Muscle of arm (tissue), 12 donors: ENCODE results near the gene ASCC3. TPM values are rescaled to one million over a fixed set of nuclear protein-coding genes. Genes with fewer than 3 reads are reported as not detected.

Experiments
- DNase-seq: peaks from one replicate; pipeline ENCODE4 v3.0.0-alpha.2; 2013
- polyA plus RNA-seq, 12 donors: library from polyadenylated mRNA; unstranded; fragments of 120-200 nt; gene quantifications; one replicate each; pipeline ENCODE4 v1.2.1, GENCODE V29; 2013; ENCODE audit not compliant: insufficient read length in 12 of 12

ASCC3 gene
- polyA plus RNA-seq, 12 donors = 12.0 to 33.6 (median 16.7) TPM; not detected in 1

- DNase-seq = no peak
Observed at GRCh38 chr6:100467129-100468015, 413.8 kb downstream of the ASCC3 start.

GRCh38 chr6:100466410-100467128, 414.6 kb downstream of the ASCC3 start:
- DNase-seq = no peak

GRCh38 chr6:100465701-100466409, 415.3 kb downstream of the ASCC3 start:
- no peak for DNase-seq

GRCh38 chr6:100464903-100465700, 416.0 kb downstream of the ASCC3 start, which contains the start of gene SIM1:
Gene SIM1 (minus strand): TSS chr6:100464921. CDS start chr6:100463468, 1,453 bp downstream.
- DNase-seq = peak; percentile 86

- no peak for DNase-seq
Observed at GRCh38 chr6:100464162-100464851, 416.8 kb downstream of the ASCC3 start.

GRCh38 chr6:100463630-100464161, 417.4 kb downstream of the ASCC3 start:
- no peak for DNase-seq

- DNase-seq = no peak
Observed at GRCh38 chr6:100462706-100463629, 418.2 kb downstream of the ASCC3 start.

GRCh38 chr6:100461917-100462705, 419.0 kb downstream of the ASCC3 start:
- no peak for DNase-seq

GRCh38 chr6:100461278-100461916, 419.7 kb downstream of the ASCC3 start:
- DNase-seq = no peak

GRCh38 chr6:100460650-100461204, 420.4 kb downstream of the ASCC3 start:
- DNase-seq = no peak

- DNase-seq = no peak
Observed at GRCh38 chr6:100459592-100460184, 421.4 kb downstream of the ASCC3 start.

- DNase-seq = no peak
Observed at GRCh38 chr6:100458841-100459591, 422.1 kb downstream of the ASCC3 start.
